Liver (tissue), 9 donors: Measurements from ENCODE around the gene OR1I1. TPM values are rescaled to one million over a fixed set of nuclear protein-coding genes. Genes with fewer than 3 reads are reported as not detected.

Experiments used
- DNase-seq: peaks from one replicate; pipeline ENCODE4 v3.0.0-alpha.2; 2017; ENCODE audit warnings: low spot score
- H3K27ac ChIP-seq, 2 donors: one replicate each; pipeline ENCODE4 v1.7.0; 2013; ENCODE audit warnings: inconsistent platforms in 2 of 2, low read length in 2 of 2, control low read depth in 1 of 2, low read depth in 1 of 2, mild to moderate bottlenecking in 1 of 2
- H3K27me3 ChIP-seq, 4 donors: one replicate each; pipeline versions ENCODE4 v1.6.1 to v1.7.0; 2013; ENCODE audit warnings: low read length in 3 of 4, inconsistent platforms in 1 of 4, mild to moderate bottlenecking in 1 of 4, moderate library complexity in 1 of 4; ENCODE audit not compliant: control insufficient read depth in 4 of 4, insufficient read depth in 4 of 4
- H3K36me3 ChIP-seq, 4 donors: one replicate each; pipeline versions ENCODE4 v1.6.1 to v1.7.0; 2013; ENCODE audit warnings: low read length in 3 of 4, mild to moderate bottlenecking in 3 of 4, low read depth in 1 of 4, moderate library complexity in 1 of 4; ENCODE audit not compliant: control insufficient read depth in 4 of 4, insufficient read depth in 3 of 4
- H3K4me1 ChIP-seq, 4 donors: one replicate each; pipeline versions ENCODE4 v1.6.1 to v1.7.0; 2013; ENCODE audit warnings: low read length in 3 of 4, mild to moderate bottlenecking in 3 of 4, moderate library complexity in 1 of 4; ENCODE audit not compliant: control insufficient read depth in 4 of 4, insufficient read depth in 4 of 4
- H3K4me3 ChIP-seq, 3 donors: one replicate each; pipeline versions ENCODE4 v1.6.1 to v1.7.0; 2013; ENCODE audit warnings: low read length in 3 of 3, control low read depth in 1 of 3, low read depth in 1 of 3, mild to moderate bottlenecking in 1 of 3
- H3K9ac ChIP-seq, 2 donors: one replicate each; pipeline ENCODE4 v1.7.0; 2013; ENCODE audit warnings: low read length in 2 of 2, mild to moderate bottlenecking in 2 of 2, moderate library complexity in 2 of 2, control low read depth in 1 of 2, low read depth in 1 of 2
- H3K9me3 ChIP-seq, 4 donors: one replicate each; pipeline versions ENCODE4 v1.6.1 to v1.7.0; 2013; ENCODE audit warnings: low read length in 3 of 4; ENCODE audit not compliant: control insufficient read depth in 4 of 4
- EGR1 ChIP-seq, 2 donors: IDR thresholded peaks; 2 replicates each; pipeline ENCODE4 v1.6.1; 2016 to 2018; ENCODE audit warnings: antibody characterized with exemption in 2 of 2, low read depth in 2 of 2
- FOXA1 ChIP-seq: IDR thresholded peaks from 2 replicates; pipeline ENCODE4 v1.6.1; 2016; ENCODE audit warnings: antibody characterized with exemption
- FOXA2 ChIP-seq: IDR thresholded peaks from 2 replicates; pipeline ENCODE4 v1.6.1; 2016; ENCODE audit warnings: antibody characterized with exemption
- GABPA ChIP-seq, 2 donors: IDR thresholded peaks in 1 of 2; conservative IDR thresholded peaks in 1 of 2; 2 replicates each; pipeline ENCODE4 v1.6.1; 2016; ENCODE audit warnings: antibody characterized with exemption in 2 of 2, mild to moderate bottlenecking in 1 of 2, moderate library complexity in 1 of 2
- HNF4A ChIP-seq, 2 donors: conservative IDR thresholded peaks; 2 replicates each; pipeline ENCODE4 v1.6.1; 2016; ENCODE audit warnings: antibody characterized with exemption in 2 of 2, mild to moderate bottlenecking in 2 of 2
- HNF4G ChIP-seq: IDR thresholded peaks from 2 replicates; pipeline ENCODE4 v1.6.1; 2016; ENCODE audit warnings: antibody characterized with exemption
- JUND ChIP-seq, 2 donors: IDR thresholded peaks; 2 replicates each; pipeline ENCODE4 v1.6.1; 2016; ENCODE audit warnings: antibody characterized with exemption in 2 of 2
- NR2F2 ChIP-seq: IDR thresholded peaks from 2 replicates; pipeline ENCODE4 v1.6.1; 2016; ENCODE audit warnings: antibody characterized with exemption
- RAD21 ChIP-seq, 2 donors: IDR thresholded peaks; 2 replicates each; pipeline ENCODE4 v1.6.1; 2016; ENCODE audit warnings: antibody characterized with exemption in 2 of 2, mild to moderate bottlenecking in 2 of 2
- RXRA ChIP-seq, 2 donors: IDR thresholded peaks; 2 replicates each; pipeline ENCODE4 v1.6.1; 2017 to 2018; ENCODE audit warnings: antibody characterized with exemption in 2 of 2, mild to moderate bottlenecking in 1 of 2
- SP1 ChIP-seq: IDR thresholded peaks from 2 replicates; pipeline ENCODE4 v1.6.1; 2018; ENCODE audit warnings: antibody characterized with exemption, mild to moderate bottlenecking
- TAF1 ChIP-seq: conservative IDR thresholded peaks from 2 replicates; pipeline ENCODE4 v1.6.1; 2016; ENCODE audit warnings: antibody characterized with exemption, mild to moderate bottlenecking
- YY1 ChIP-seq: IDR thresholded peaks from 2 replicates; pipeline ENCODE4 v1.6.1; 2016; ENCODE audit warnings: antibody characterized with exemption, mild to moderate bottlenecking
- WGBS: extraction: QIAGEN DNeasy Blood & Tissue Kit; methylation state at CpG from one replicate; pipeline ENCODE4 v1.1.7; 2013; 5-methylcytosine and 5-hydroxymethylcytosine counted together
- polyA plus RNA-seq, 2 donors: library from polyadenylated mRNA; stranded (reverse) in 1 of 2; unstranded in 1 of 2; fragments of 200-250 nt in 1 of 2; fragments of >200 nt in 1 of 2; fragmentation: Nextera tagmentation in 1 of 2; extraction: Ambion mirVana in 1 of 2; gene quantifications; one replicate each; pipeline versions ENCODE4 v1.2.1 to v1.2.3, GENCODE V29; 2013 to 2015
- total RNA-seq, 2 donors: library from RNA; depleted of rRNA; stranded (reverse); fragments of >200 nt; gene quantifications; one replicate each; pipeline ENCODE4 v1.2.3, GENCODE V29; 2014
- TF ChIP-seq, protein P1 (sequence below): IDR thresholded peaks from 2 replicates; pipeline ENCODE4 v1.6.1; 2016; ENCODE audit warnings: antibody characterized with exemption
- TF ChIP-seq, protein P2 (sequence below): IDR thresholded peaks from 2 replicates; pipeline ENCODE4 v1.6.1; 2016; ENCODE audit warnings: antibody characterized with exemption
- TF ChIP-seq, protein P3 (sequence below): IDR thresholded peaks from 2 replicates; pipeline ENCODE4 v1.6.1; 2016; ENCODE audit warnings: antibody characterized with exemption
- TF ChIP-seq, protein P4 (sequence below): IDR thresholded peaks from 2 replicates; pipeline ENCODE4 v1.6.1; 2016; ENCODE audit warnings: antibody characterized with exemption, mild to moderate bottlenecking
- TF ChIP-seq, protein P5 (sequence below): fragments of 150-350 bp; IDR thresholded peaks from 2 replicates; pipeline ENCODE4 v1.5.1; 2017; ENCODE audit warnings: improper control_type of control experiment, low read depth, low read length; ENCODE audit not compliant: missing input control
- donor health status: healthy.
- donor health status: healthy.
- donor health status: healthy.
- donor health status: healthy.
- donor health status: healthy.

OR1I1 gene
- total and polyA plus RNA-seq, 4 donors, result not detected

DNA sequence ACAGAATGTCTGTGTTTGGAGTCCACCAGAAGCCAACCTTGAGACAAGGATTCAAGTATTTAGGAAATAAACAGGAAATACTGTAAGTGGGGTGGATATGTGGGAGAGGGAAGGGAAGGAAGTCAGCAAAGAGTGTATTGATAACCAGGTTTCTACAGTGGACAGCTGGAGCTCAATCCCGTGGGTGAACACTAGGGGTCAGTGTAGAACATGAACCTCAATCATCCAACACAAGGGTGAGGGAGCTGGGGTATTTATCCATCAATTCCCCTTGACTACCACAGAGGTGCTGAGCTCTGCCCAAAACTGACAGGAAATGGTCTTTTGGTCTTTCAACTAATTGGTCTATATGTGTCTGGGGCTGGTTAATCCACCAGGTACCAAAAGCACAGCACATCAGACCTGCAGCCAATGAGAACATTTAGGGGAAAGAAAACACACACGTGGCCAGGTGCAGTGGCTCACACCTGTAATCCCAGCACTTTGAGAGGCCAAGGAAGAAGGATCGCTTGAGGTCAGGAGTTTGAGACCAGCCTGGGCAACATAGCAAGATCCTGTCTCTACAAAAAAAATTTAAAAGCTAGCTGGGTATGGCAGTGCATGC, 19.6 kb downstream of the OR1I1 start:
- Histone ChIP-seq H3K27me3 (no peaks in the 10 kb centered on the region), H3K27ac (no peak overlapping the region), H3K9ac (no peak overlapping the region), H3K9me3 (peaks cover 2 to 6% (median 3%) of the 10 kb centered on the region in 4 donors), H3K4me3 (no peak overlapping the region), H3K36me3 (no peaks in the 10 kb centered on the region), H3K4me1 (no peaks in the 10 kb centered on the region)
- TF ChIP-seq HNF4G, result no peak
- TF ChIP-seq FOXA1, result no peak
- TF ChIP-seq, protein P1, sequence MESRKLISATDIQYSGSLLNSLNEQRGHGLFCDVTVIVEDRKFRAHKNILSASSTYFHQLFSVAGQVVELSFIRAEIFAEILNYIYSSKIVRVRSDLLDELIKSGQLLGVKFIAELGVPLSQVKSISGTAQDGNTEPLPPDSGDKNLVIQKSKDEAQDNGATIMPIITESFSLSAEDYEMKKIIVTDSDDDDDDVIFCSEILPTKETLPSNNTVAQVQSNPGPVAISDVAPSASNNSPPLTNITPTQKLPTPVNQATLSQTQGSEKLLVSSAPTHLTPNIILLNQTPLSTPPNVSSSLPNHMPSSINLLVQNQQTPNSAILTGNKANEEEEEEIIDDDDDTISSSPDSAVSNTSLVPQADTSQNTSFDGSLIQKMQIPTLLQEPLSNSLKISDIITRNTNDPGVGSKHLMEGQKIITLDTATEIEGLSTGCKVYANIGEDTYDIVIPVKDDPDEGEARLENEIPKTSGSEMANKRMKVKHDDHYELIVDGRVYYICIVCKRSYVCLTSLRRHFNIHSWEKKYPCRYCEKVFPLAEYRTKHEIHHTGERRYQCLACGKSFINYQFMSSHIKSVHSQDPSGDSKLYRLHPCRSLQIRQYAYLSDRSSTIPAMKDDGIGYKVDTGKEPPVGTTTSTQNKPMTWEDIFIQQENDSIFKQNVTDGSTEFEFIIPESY, result no peak
- TF ChIP-seq GABPA (IDR thresholded peaks at IDR 0.05 in 1 of 2, conservative IDR thresholded peaks at IDR 0.05 in 1 of 2), result no peak
- TF ChIP-seq TAF1, result no peak
- TF ChIP-seq, protein P2, sequence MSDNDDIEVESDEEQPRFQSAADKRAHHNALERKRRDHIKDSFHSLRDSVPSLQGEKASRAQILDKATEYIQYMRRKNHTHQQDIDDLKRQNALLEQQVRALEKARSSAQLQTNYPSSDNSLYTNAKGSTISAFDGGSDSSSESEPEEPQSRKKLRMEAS, result peak; percentile 63
- TF ChIP-seq RAD21 (IDR thresholded peaks at IDR 0.05), result peak; percentile 79 to 84
- TF ChIP-seq RXRA (IDR thresholded peaks at IDR 0.05), result no peak
- no peak for TF ChIP-seq YY1
- no peak for TF ChIP-seq JUND (IDR thresholded peaks at IDR 0.05)
- no peak for TF ChIP-seq HNF4A (conservative IDR thresholded peaks at IDR 0.05)
- no peak for TF ChIP-seq SP1
- TF ChIP-seq, protein P3, sequence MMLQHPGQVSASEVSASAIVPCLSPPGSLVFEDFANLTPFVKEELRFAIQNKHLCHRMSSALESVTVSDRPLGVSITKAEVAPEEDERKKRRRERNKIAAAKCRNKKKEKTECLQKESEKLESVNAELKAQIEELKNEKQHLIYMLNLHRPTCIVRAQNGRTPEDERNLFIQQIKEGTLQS, result no peak
- TF ChIP-seq, protein P4, sequence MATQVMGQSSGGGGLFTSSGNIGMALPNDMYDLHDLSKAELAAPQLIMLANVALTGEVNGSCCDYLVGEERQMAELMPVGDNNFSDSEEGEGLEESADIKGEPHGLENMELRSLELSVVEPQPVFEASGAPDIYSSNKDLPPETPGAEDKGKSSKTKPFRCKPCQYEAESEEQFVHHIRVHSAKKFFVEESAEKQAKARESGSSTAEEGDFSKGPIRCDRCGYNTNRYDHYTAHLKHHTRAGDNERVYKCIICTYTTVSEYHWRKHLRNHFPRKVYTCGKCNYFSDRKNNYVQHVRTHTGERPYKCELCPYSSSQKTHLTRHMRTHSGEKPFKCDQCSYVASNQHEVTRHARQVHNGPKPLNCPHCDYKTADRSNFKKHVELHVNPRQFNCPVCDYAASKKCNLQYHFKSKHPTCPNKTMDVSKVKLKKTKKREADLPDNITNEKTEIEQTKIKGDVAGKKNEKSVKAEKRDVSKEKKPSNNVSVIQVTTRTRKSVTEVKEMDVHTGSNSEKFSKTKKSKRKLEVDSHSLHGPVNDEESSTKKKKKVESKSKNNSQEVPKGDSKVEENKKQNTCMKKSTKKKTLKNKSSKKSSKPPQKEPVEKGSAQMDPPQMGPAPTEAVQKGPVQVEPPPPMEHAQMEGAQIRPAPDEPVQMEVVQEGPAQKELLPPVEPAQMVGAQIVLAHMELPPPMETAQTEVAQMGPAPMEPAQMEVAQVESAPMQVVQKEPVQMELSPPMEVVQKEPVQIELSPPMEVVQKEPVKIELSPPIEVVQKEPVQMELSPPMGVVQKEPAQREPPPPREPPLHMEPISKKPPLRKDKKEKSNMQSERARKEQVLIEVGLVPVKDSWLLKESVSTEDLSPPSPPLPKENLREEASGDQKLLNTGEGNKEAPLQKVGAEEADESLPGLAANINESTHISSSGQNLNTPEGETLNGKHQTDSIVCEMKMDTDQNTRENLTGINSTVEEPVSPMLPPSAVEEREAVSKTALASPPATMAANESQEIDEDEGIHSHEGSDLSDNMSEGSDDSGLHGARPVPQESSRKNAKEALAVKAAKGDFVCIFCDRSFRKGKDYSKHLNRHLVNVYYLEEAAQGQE, result no peak
- TF ChIP-seq FOXA2, result no peak
- TF ChIP-seq EGR1 (IDR thresholded peaks at IDR 0.05; ENCODE audit: low read depth in 2 of 2), result no peak
- TF ChIP-seq NR2F2, result no peak
- TF ChIP-seq, protein P5, sequence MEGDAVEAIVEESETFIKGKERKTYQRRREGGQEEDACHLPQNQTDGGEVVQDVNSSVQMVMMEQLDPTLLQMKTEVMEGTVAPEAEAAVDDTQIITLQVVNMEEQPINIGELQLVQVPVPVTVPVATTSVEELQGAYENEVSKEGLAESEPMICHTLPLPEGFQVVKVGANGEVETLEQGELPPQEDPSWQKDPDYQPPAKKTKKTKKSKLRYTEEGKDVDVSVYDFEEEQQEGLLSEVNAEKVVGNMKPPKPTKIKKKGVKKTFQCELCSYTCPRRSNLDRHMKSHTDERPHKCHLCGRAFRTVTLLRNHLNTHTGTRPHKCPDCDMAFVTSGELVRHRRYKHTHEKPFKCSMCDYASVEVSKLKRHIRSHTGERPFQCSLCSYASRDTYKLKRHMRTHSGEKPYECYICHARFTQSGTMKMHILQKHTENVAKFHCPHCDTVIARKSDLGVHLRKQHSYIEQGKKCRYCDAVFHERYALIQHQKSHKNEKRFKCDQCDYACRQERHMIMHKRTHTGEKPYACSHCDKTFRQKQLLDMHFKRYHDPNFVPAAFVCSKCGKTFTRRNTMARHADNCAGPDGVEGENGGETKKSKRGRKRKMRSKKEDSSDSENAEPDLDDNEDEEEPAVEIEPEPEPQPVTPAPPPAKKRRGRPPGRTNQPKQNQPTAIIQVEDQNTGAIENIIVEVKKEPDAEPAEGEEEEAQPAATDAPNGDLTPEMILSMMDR, result peak; percentile 77
- 57% methylated on average over 3 of the region's 3 CpGs for WGBS
- DNase-seq, result peak; percentile 61
